ENCODE measurements around the gene MORN4.
A peak's percentile ranks its signal among the peaks of the same experiment; 100 is the strongest.

Gene MORN4

GRCh38 chr10:97618733-97619132 lies 14.6 kb downstream of the MORN4 start (continued):
- TF ChIP-seq ZNF341 (tag by site-specific recombination; IDR thresholded peaks at IDR 0.05; ENCODE audit: low read depth) = no peak
- TF ChIP-seq ZNF544 (tag by site-specific recombination; IDR thresholded peaks at IDR 0.05) = no peak
- TF ChIP-seq ZNF488 (tag by site-specific recombination; IDR thresholded peaks at IDR 0.05) = no peak
- no peak for TF ChIP-seq GLI4 (tag by site-specific recombination; IDR thresholded peaks at IDR 0.05)
- TF ChIP-seq ZNF140 (tag by site-specific recombination; IDR thresholded peaks at IDR 0.05) = no peak
- TF ChIP-seq ZNF18 (tag by site-specific recombination; IDR thresholded peaks at IDR 0.05) = no peak
- TF ChIP-seq KLF8 (tag by site-specific recombination; IDR thresholded peaks at IDR 0.05) = no peak
- no peak for TF ChIP-seq KLF9 (tag by site-specific recombination; IDR thresholded peaks at IDR 0.05; ENCODE audit: low read depth)
- TF ChIP-seq ZXDB (tag by site-specific recombination; IDR thresholded peaks at IDR 0.05) = no peak
- TF ChIP-seq ZNF292 (tag by site-specific recombination; IDR thresholded peaks at IDR 0.05; ENCODE audit: borderline replicate concordance, low read depth) = no peak
- no peak for TF ChIP-seq ZNF76 (tag by site-specific recombination; IDR thresholded peaks at IDR 0.05; ENCODE audit: borderline replicate concordance, low read depth)

GRCh38 chr10:97618285-97618684 lies 15.0 kb downstream of the MORN4 start:
- H3K27ac ChIP-seq (ENCODE audit: extremely low read depth, low read depth, low read length) = no peak overlapping the region
- TF ChIP-seq ELK4 (IDR thresholded peaks at IDR 0.05; ENCODE audit: borderline replicate concordance, low read depth, low read length) (no peak), ZNF138 (tag by site-specific recombination; IDR thresholded peaks at IDR 0.05; ENCODE audit: borderline replicate concordance) (no peak), KLF16 (tag by site-specific recombination; IDR thresholded peaks at IDR 0.05) (no peak)
- H3K36me3 ChIP-seq (ENCODE audit: control insufficient read depth in 2 of 2, insufficient read depth in 1 of 2, low read length in 2 of 2) = peaks cover 0 to 10% of the 10 kb centered on the region in 2 experiments; a peak in 2 of 3 replicates
- H3K9me3 ChIP-seq (ENCODE audit: control insufficient read depth, insufficient read depth, low read depth, low read length) = no peaks in the 10 kb centered on the region
- no peaks in the 10 kb centered on the region for H3K4me1 ChIP-seq (ENCODE audit: control insufficient read depth, insufficient read depth, low read length)
- H3K4me3 ChIP-seq (ENCODE audit: low read depth, low read length) = no peak overlapping the region
- POLR2A ChIA-PET = interaction anchor here (0.9 kb wide), 1 partner anchor 23 kb away, joined by 4 read pairs; no protein-coding TSS in a partner anchor
- CTCF ChIA-PET = interaction anchor here (0.6 to 8.1 kb wide), 2 partner anchors 45 to 206 kb away, joined by 5 to 78 read pairs; partner anchors contain the start of gene ANKRD2

GRCh38 chr10:97612386-97612785 lies 20.9 kb downstream of the MORN4 start:
- H3K9me3 ChIP-seq (ENCODE audit: control insufficient read depth, insufficient read depth, low read depth, low read length) = no peaks in the 10 kb centered on the region
- H3K4me1 ChIP-seq (ENCODE audit: control insufficient read depth, insufficient read depth, low read length) = no peaks in the 10 kb centered on the region
- no peak overlapping the region for H3K27ac ChIP-seq (ENCODE audit: extremely low read depth, low read depth, low read length)
- TF ChIP-seq ZNF221 (tag by site-specific recombination; IDR thresholded peaks at IDR 0.05; ENCODE audit: borderline replicate concordance) (no peak), ZNF10 (tag by site-specific recombination; IDR thresholded peaks at IDR 0.05) (no peak), ZNF555 (tag by site-specific recombination; conservative IDR thresholded peaks at IDR 0.05) (no peak), ZBTB17 (tag by site-specific recombination; IDR thresholded peaks at IDR 0.05) (peak; percentile 50), CTCF (tag by site-specific recombination; IDR thresholded peaks at IDR 0.05) (peak; percentile 70; the same call in 1 of the 2 replicates), ZNF654 (tag by site-specific recombination; IDR thresholded peaks at IDR 0.05; ENCODE audit: low read depth) (peak; percentile 69), ZNF501 (tag by site-specific recombination; IDR thresholded peaks at IDR 0.05) (no peak), ZNF394 (tag by site-specific recombination; IDR thresholded peaks at IDR 0.05; ENCODE audit: borderline replicate concordance) (no peak)
- CTCF ChIA-PET = interaction anchor here (0.6 to 8.1 kb wide), 26 partner anchors 9 to 1707 kb away, joined by 3 to 78 read pairs (median 4); partner anchors contain the start of genes ANKRD2, C10orf62 and RRP12
- POLR2A ChIA-PET = interaction anchor here (0.6 kb wide), 1 partner anchor 20 kb away, joined by 10 read pairs; no protein-coding TSS in a partner anchor
- H3K36me3 ChIP-seq (ENCODE audit: control insufficient read depth in 2 of 2, insufficient read depth in 1 of 2, low read length in 2 of 2) = peaks cover 0 to 7% of the 10 kb centered on the region in 2 experiments; a peak in 2 of 3 replicates
- H3K4me3 ChIP-seq (ENCODE audit: low read depth, low read length) = no peak overlapping the region
